GM23338 (cell line): ENCODE measurements around the gene OSBPL6. TPM values are rescaled to one million over a fixed set of nuclear protein-coding genes. Genes with fewer than 3 reads are reported as not detected.

Experiments
- ATAC-seq: fragments of 200-7000 bp; cut with Tn5 transposase; 3 replicates; pipeline ENCODE4 v1.9.1; 2020
- DNase-seq: peaks from one replicate; pipeline ENCODE4 v3.0.0-alpha.2; 2015; ENCODE audit warnings: low spot score
- H2AFZ ChIP-seq: fragments of 200-600 bp; sonication (generic); 2 replicates; pipeline ENCODE4 v1.8.0; 2016; ENCODE audit warnings: antibody characterized with exemption, mild to moderate bottlenecking, moderate library complexity
- H3F3A ChIP-seq: fragments of 200-600 bp; sonication (generic); replicated peaks from 2 replicates; pipeline ENCODE4 v1.8.0; 2017; ENCODE audit warnings: antibody characterized with exemption, mixed run types, low read depth
- H3K27ac ChIP-seq: fragments of 200-600 bp; sonication (generic); 2 replicates; pipeline ENCODE4 v1.6.1; 2016; ENCODE audit warnings: low read depth
- H3K27me3 ChIP-seq: fragments of 200-600 bp; sonication (generic); 2 replicates; pipeline ENCODE4 v1.8.0; 2016; ENCODE audit warnings: mild to moderate bottlenecking, mixed run types, moderate library complexity; ENCODE audit not compliant: insufficient read depth
- H3K36me3 ChIP-seq: fragments of 200-600 bp; sonication (generic); 2 replicates; pipeline ENCODE4 v1.8.0; 2016; ENCODE audit warnings: mild to moderate bottlenecking; ENCODE audit not compliant: insufficient read depth
- H3K4me1 ChIP-seq: fragments of 200-600 bp; sonication (generic); 2 replicates; pipeline ENCODE4 v1.8.0; 2016; ENCODE audit warnings: mild to moderate bottlenecking, moderate library complexity; ENCODE audit not compliant: insufficient read depth
- H3K4me2 ChIP-seq: fragments of 200-600 bp; sonication (generic); 2 replicates; pipeline ENCODE4 v1.7.1; 2017; ENCODE audit warnings: mixed run types
- H3K4me3 ChIP-seq: fragments of 200-600 bp; sonication (generic); 2 replicates; pipeline ENCODE4 v1.6.1; 2016; ENCODE audit warnings: mixed run types
- H3K79me2 ChIP-seq: fragments of 200-600 bp; sonication (generic); replicated peaks from 2 replicates; pipeline ENCODE4 v1.8.0; 2017; ENCODE audit warnings: mild to moderate bottlenecking; ENCODE audit not compliant: insufficient read depth
- H3K9me2 ChIP-seq: fragments of 200-600 bp; sonication (generic); 2 replicates; pipeline ENCODE4 v1.8.0; 2017; ENCODE audit not compliant: insufficient read depth
- H4K20me1 ChIP-seq: fragments of 200-600 bp; sonication (generic); replicated peaks from 2 replicates; pipeline ENCODE4 v1.8.0; 2017; ENCODE audit warnings: mild to moderate bottlenecking; ENCODE audit not compliant: insufficient read depth
- H3K27ac Mint-ChIP-seq: 2 replicates; pipeline ENCODE4 v1.8.0; 2020; ENCODE audit warnings: inconsistent platforms, mild to moderate bottlenecking, moderate library complexity, mixed read lengths
- H3K27me3 Mint-ChIP-seq: 3 replicates; pipeline ENCODE4 v1.8.0; 2022; ENCODE audit warnings: low read depth, mild to moderate bottlenecking, moderate library complexity, mixed read lengths, inconsistent platforms; ENCODE audit not compliant: insufficient read depth, poor library complexity
- H3K36me3 Mint-ChIP-seq: 3 replicates; pipeline ENCODE4 v1.8.0; 2021; ENCODE audit warnings: low read depth, mild to moderate bottlenecking, inconsistent platforms, moderate library complexity, mixed read lengths
- H3K4me1 Mint-ChIP-seq: 3 replicates; pipeline ENCODE4 v1.8.0; 2020; ENCODE audit warnings: mild to moderate bottlenecking, inconsistent platforms, mixed read lengths
- H3K4me3 Mint-ChIP-seq: 3 replicates; pipeline ENCODE4 v1.8.0; 2021; ENCODE audit warnings: moderate library complexity, mild to moderate bottlenecking, inconsistent platforms, mixed read lengths
- H3K9me3 Mint-ChIP-seq: 3 replicates; pipeline ENCODE4 v1.8.0; 2020; ENCODE audit warnings: moderate library complexity, mild to moderate bottlenecking, inconsistent platforms, mixed read lengths
- EZH2 ChIP-seq: fragments of 200-600 bp; sonication (generic); IDR thresholded peaks from one replicate; pipeline ENCODE4 v1.8.0; 2017; ENCODE audit warnings: antibody characterized with exemption, mild to moderate bottlenecking, low read depth; ENCODE audit not compliant: unreplicated experiment
- JUNB ChIP-seq: IDR thresholded peaks from one replicate; pipeline ENCODE4 v1.6.1; 2016; ENCODE audit warnings: antibody characterized with exemption; ENCODE audit not compliant: unreplicated experiment
- POLR2AphosphoS5 ChIP-seq: IDR thresholded peaks from 2 replicates; pipeline ENCODE4 v1.6.1; 2016; ENCODE audit warnings: antibody characterized with exemption, low read depth
- STAT1 ChIP-seq: IDR thresholded peaks from one replicate; pipeline ENCODE4 v1.6.1; 2016; ENCODE audit warnings: antibody characterized with exemption; ENCODE audit not compliant: unreplicated experiment
- ZNF114 ChIP-seq: fragments of 250-450 bp; sonication (Bioruptor Pico); IDR thresholded peaks from 2 replicates; pipeline ENCODE4 v1.5.0; 2020; ENCODE audit warnings: mild to moderate bottlenecking, moderate library complexity
- ZNF331 ChIP-seq: fragments of 250-450 bp; sonication (Bioruptor Pico); IDR thresholded peaks from 2 replicates; pipeline ENCODE4 v1.5.0; 2020; ENCODE audit warnings: low read depth, mild to moderate bottlenecking, moderate library complexity
- polyA plus RNA-seq: library from polyadenylated mRNA; unstranded; fragments of >200 nt; fragmentation: Nextera tagmentation; extraction: Ambion mirVana; gene quantifications from 2 replicates; pipeline ENCODE4 v1.2.1, GENCODE V29; 2016
- total RNA-seq: library from RNA; depleted of rRNA; stranded (reverse); fragments of >200 nt; shearing (Covaris generic); gene quantifications from 2 replicates; pipeline ENCODE4 v1.2.3, GENCODE V29; 2014
- TF ChIP-seq, protein P1 (sequence below): fragments of 250-450 bp; sonication (Bioruptor Pico); IDR thresholded peaks from 2 replicates; pipeline ENCODE4 v1.5.0; 2020; ENCODE audit warnings: mild to moderate bottlenecking, moderate library complexity
- TF ChIP-seq, protein P2 (sequence below): IDR thresholded peaks from 2 replicates; pipeline ENCODE4 v1.6.1; 2016; ENCODE audit warnings: antibody characterized with exemption

Gene OSBPL6
- total and polyA plus RNA-seq, 2 experiments from 2014 or later = 6.0 to 8.5 TPM

DNA sequence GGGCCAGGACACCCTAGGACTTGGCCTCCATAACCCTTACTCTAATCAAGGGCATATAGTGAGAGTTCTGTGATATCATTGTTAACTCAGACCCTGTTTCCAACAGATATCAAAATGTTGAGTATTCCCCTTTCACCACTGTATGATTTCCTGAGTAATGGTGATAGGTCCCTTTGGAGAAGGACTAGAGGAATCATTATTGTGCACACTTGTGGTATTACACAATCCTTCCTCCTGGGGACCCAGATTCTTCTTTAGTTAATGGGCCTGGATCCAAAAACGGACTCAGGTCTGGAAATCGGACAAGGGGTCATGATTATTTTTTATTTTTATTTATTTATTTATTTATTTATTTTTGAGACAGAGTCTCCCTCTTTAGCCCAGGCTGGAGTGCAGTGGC is 233.1 kb downstream of the OSBPL6 start (continued):
- TF ChIP-seq, protein P1, sequence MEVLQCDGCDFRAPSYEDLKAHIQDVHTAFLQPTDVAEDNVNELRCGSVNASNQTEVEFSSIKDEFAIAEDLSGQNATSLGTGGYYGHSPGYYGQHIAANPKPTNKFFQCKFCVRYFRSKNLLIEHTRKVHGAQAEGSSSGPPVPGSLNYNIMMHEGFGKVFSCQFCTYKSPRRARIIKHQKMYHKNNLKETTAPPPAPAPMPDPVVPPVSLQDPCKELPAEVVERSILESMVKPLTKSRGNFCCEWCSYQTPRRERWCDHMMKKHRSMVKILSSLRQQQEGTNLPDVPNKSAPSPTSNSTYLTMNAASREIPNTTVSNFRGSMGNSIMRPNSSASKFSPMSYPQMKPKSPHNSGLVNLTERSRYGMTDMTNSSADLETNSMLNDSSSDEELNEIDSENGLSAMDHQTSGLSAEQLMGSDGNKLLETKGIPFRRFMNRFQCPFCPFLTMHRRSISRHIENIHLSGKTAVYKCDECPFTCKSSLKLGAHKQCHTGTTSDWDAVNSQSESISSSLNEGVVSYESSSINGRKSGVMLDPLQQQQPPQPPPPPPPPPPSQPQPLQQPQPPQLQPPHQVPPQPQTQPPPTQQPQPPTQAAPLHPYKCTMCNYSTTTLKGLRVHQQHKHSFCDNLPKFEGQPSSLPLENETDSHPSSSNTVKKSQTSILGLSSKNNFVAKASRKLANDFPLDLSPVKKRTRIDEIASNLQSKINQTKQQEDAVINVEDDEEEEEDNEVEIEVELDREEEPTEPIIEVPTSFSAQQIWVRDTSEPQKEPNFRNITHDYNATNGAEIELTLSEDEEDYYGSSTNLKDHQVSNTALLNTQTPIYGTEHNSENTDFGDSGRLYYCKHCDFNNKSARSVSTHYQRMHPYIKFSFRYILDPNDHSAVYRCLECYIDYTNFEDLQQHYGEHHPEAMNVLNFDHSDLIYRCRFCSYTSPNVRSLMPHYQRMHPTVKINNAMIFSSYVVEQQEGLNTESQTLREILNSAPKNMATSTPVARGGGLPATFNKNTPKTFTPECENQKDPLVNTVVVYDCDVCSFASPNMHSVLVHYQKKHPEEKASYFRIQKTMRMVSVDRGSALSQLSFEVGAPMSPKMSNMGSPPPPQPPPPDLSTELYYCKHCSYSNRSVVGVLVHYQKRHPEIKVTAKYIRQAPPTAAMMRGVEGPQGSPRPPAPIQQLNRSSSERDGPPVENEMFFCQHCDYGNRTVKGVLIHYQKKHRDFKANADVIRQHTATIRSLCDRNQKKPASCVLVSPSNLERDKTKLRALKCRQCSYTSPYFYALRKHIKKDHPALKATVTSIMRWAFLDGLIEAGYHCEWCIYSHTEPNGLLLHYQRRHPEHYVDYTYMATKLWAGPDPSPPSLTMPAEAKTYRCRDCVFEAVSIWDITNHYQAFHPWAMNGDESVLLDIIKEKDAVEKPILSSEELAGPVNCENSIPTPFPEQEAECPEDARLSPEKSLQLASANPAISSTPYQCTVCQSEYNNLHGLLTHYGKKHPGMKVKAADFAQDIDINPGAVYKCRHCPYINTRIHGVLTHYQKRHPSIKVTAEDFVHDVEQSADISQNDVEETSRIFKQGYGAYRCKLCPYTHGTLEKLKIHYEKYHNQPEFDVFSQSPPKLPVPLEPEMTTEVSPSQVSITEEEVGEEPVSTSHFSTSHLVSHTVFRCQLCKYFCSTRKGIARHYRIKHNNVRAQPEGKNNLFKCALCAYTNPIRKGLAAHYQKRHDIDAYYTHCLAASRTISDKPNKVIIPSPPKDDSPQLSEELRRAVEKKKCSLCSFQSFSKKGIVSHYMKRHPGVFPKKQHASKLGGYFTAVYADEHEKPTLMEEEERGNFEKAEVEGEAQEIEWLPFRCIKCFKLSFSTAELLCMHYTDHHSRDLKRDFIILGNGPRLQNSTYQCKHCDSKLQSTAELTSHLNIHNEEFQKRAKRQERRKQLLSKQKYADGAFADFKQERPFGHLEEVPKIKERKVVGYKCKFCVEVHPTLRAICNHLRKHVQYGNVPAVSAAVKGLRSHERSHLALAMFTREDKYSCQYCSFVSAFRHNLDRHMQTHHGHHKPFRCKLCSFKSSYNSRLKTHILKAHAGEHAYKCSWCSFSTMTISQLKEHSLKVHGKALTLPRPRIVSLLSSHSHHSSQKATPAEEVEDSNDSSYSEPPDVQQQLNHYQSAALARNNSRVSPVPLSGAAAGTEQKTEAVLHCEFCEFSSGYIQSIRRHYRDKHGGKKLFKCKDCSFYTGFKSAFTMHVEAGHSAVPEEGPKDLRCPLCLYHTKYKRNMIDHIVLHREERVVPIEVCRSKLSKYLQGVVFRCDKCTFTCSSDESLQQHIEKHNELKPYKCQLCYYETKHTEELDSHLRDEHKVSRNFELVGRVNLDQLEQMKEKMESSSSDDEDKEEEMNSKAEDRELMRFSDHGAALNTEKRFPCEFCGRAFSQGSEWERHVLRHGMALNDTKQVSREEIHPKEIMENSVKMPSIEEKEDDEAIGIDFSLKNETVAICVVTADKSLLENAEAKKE (CRISPR knock-in tag) = no peak

DNA sequence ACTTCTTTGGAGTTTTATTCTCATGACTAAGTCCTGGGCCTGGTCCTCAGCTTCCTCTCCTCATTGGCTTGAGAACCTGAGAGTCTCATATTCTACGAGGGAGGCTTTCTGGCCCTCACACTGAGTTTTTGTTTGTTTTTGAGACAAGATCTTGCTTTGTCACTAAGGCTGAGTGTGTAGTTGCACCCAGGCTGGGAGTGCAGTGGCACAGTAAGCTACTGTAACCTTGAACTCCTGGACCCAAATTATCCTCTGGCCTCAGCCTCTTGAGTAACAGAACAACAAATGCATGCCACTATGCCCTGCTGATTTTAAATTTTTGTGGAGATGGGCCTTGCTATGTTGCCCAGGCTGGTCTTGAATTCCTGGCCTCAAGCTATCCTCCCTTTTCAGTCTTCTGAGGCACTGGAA is 234.1 kb downstream of the OSBPL6 start:
- ATAC-seq = no peak
- Histone ChIP-seq H3K27me3 (no peaks in the 10 kb centered on the region), H3K4me1 (no peaks in the 10 kb centered on the region), H3K36me3 (peaks cover 23% of the 10 kb centered on the region; the same call in 1 of the 2 replicates), H3K79me2 (no peaks in the 10 kb centered on the region; the same call in 1 of the 2 replicates), H2AFZ (no peak overlapping the region), H3K4me3 (no peak overlapping the region), H3K4me2 (no peak overlapping the region), H3K9me2 (no peaks in the 10 kb centered on the region), H4K20me1 (no peaks in the 10 kb centered on the region; the same call in none of the 2 replicates), H3K27ac (no peak overlapping the region), H3F3A (no peaks in the 10 kb centered on the region)
- H3K9me3 Mint-ChIP-seq = peaks cover 7% of the 10 kb centered on the region; the same call in 1 of the 3 replicates
- peaks cover 56% of the 10 kb centered on the region for H3K36me3 Mint-ChIP-seq
- H3K27me3 Mint-ChIP-seq = no peaks in the 10 kb centered on the region
- no peak for DNase-seq
- H3K4me3 Mint-ChIP-seq = no peak overlapping the region
- no peak overlapping the region for H3K27ac Mint-ChIP-seq
- H3K4me1 Mint-ChIP-seq = no peaks in the 10 kb centered on the region
- TF ChIP-seq, protein P2, sequence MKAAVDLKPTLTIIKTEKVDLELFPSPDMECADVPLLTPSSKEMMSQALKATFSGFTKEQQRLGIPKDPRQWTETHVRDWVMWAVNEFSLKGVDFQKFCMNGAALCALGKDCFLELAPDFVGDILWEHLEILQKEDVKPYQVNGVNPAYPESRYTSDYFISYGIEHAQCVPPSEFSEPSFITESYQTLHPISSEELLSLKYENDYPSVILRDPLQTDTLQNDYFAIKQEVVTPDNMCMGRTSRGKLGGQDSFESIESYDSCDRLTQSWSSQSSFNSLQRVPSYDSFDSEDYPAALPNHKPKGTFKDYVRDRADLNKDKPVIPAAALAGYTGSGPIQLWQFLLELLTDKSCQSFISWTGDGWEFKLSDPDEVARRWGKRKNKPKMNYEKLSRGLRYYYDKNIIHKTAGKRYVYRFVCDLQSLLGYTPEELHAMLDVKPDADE = no peak
- no peak for TF ChIP-seq EZH2
- no peak for TF ChIP-seq JUNB
- TF ChIP-seq ZNF331 = no peak
- TF ChIP-seq STAT1 = no peak
- no peak for TF ChIP-seq POLR2AphosphoS5
- TF ChIP-seq, protein P1 (CRISPR knock-in tag) = no peak
- no peak for TF ChIP-seq ZNF114
